GM12801 (cell line): Measurements from ENCODE around the gene DSPP.

Experiments used
- TF ChIP-seq, protein P1 (sequence below): IDR thresholded peaks from one replicate; pipeline ENCODE4 v1.5.1; 2011; ENCODE audit warnings: control low read depth; ENCODE audit not compliant: insufficient read length; ENCODE audit errors: extremely low read depth

The DSPP gene

DNA sequence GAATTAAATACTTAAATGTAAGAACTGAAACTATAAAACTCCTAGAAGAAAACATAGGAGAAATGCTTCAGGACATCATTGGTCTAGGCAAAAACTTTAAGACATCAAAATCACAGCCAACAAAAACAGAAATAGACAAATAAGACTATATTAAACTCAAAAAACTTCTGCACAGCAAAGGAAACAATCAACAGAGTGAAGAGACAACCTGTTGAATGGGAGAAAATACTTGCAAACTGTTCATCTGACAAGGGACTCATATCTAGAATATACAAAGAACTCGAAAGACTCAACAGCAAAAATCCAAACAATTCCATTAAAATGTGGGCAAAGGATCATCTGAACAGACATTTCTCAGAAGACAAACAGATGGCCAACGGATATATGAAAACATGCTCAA is 16.2 kb upstream of the DSPP start:
- TF ChIP-seq, protein P1, sequence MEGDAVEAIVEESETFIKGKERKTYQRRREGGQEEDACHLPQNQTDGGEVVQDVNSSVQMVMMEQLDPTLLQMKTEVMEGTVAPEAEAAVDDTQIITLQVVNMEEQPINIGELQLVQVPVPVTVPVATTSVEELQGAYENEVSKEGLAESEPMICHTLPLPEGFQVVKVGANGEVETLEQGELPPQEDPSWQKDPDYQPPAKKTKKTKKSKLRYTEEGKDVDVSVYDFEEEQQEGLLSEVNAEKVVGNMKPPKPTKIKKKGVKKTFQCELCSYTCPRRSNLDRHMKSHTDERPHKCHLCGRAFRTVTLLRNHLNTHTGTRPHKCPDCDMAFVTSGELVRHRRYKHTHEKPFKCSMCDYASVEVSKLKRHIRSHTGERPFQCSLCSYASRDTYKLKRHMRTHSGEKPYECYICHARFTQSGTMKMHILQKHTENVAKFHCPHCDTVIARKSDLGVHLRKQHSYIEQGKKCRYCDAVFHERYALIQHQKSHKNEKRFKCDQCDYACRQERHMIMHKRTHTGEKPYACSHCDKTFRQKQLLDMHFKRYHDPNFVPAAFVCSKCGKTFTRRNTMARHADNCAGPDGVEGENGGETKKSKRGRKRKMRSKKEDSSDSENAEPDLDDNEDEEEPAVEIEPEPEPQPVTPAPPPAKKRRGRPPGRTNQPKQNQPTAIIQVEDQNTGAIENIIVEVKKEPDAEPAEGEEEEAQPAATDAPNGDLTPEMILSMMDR: no peak

GRCh38 chr4:87601361-87601760 is 7.0 kb upstream of the DSPP start:
- TF ChIP-seq, protein P1: no peak

DNA sequence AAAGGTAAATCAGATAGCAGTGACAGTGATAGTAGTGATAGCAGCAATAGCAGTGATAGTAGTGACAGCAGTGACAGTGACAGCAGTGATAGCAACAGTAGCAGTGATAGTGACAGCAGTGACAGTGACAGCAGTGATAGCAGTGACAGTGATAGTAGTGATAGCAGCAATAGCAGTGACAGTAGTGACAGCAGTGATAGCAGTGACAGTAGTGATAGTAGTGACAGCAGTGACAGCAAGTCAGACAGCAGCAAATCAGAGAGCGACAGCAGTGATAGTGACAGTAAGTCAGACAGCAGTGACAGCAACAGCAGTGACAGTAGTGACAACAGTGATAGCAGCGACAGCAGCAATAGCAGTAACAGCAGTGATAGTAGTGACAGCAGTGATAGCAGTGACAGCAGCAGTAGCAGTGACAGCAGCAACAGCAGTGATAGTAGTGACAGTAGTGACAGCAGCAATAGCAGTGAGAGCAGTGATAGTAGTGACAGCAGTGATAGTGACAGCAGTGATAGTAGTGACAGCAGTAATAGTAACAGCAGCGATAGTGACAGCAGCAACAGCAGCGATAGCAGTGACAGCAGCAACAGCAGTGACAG is 6.1 kb downstream of the DSPP start:
- TF ChIP-seq, protein P1: no peak

GRCh38 chr4:87616268-87616667 is 7.9 kb downstream of the DSPP start:
- TF ChIP-seq, protein P1: no peak

- TF ChIP-seq, protein P1: no peak
These were observed 11.8 kb downstream of the DSPP start for GRCh38 chr4:87620086-87620485.

GRCh38 chr4:87620491-87620890 is 12.2 kb downstream of the DSPP start:
- TF ChIP-seq, protein P1: no peak

DNA sequence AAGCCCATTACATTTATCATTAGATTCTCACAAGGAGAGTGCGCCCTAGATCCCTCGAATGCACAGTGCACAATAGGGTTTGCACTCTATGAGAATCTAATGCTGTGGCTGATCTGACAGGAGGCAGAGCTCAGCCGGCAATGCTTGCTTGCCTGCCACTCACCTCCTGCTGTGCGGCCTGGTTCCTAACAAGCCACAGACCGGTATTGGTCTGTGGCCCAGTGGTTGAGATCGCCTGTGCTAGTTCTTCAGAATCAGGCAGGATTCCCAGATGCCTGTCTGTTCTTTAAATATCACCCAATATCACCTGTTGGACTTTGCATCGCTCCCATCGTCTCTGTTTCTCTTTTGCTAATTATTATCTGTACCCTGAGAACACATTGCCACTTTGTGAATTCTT is 14.0 kb downstream of the DSPP start:
- TF ChIP-seq, protein P1: no peak

- TF ChIP-seq, protein P1: no peak
These were observed 16.4 kb downstream of the DSPP start for GRCh38 chr4:87624698-87625097.
